Measurements from ENCODE around the gene VILL.

DNA sequence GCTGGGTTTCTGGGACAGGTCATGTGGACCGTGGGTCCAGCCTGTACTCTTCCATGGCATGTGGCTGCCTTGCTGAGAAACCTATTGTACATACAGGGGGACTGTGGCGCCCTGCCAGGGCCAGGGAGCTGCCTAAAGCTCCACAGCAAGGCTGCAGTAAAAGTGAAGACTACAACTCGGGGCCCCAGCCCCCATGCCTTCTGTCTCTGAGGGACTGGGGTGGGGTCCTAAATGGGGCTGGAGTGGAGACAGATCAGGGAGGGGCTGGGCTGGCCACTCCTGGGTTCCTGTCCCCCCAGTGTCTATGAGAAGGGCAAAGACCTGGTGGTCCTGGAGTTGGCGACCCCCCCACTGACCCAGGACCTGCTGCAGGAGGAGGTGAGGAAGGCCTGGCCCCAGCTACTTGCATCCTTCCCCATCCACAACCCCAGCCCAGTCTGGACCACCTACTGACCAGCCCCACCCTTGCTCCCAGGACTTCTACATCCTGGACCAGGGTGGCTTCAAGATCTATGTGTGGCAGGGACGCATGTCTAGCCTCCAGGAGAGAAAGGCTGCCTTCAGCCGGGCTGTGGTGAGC is 7.3 kb downstream of the VILL start:
- TF ChIP-seq, protein P1, sequence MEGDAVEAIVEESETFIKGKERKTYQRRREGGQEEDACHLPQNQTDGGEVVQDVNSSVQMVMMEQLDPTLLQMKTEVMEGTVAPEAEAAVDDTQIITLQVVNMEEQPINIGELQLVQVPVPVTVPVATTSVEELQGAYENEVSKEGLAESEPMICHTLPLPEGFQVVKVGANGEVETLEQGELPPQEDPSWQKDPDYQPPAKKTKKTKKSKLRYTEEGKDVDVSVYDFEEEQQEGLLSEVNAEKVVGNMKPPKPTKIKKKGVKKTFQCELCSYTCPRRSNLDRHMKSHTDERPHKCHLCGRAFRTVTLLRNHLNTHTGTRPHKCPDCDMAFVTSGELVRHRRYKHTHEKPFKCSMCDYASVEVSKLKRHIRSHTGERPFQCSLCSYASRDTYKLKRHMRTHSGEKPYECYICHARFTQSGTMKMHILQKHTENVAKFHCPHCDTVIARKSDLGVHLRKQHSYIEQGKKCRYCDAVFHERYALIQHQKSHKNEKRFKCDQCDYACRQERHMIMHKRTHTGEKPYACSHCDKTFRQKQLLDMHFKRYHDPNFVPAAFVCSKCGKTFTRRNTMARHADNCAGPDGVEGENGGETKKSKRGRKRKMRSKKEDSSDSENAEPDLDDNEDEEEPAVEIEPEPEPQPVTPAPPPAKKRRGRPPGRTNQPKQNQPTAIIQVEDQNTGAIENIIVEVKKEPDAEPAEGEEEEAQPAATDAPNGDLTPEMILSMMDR (IDR thresholded peaks at IDR 0.05; ENCODE audit: borderline replicate concordance, extremely low read depth, low read length, poor library complexity, severe bottlenecking): no peak
- TF ChIP-seq EZH2 (IDR thresholded peaks at IDR 0.05; ENCODE audit: borderline replicate concordance, low read depth, low read length, severe bottlenecking): no peak
